ENCODE measurements around the gene FAM98C.

The FAM98C gene

DNA sequence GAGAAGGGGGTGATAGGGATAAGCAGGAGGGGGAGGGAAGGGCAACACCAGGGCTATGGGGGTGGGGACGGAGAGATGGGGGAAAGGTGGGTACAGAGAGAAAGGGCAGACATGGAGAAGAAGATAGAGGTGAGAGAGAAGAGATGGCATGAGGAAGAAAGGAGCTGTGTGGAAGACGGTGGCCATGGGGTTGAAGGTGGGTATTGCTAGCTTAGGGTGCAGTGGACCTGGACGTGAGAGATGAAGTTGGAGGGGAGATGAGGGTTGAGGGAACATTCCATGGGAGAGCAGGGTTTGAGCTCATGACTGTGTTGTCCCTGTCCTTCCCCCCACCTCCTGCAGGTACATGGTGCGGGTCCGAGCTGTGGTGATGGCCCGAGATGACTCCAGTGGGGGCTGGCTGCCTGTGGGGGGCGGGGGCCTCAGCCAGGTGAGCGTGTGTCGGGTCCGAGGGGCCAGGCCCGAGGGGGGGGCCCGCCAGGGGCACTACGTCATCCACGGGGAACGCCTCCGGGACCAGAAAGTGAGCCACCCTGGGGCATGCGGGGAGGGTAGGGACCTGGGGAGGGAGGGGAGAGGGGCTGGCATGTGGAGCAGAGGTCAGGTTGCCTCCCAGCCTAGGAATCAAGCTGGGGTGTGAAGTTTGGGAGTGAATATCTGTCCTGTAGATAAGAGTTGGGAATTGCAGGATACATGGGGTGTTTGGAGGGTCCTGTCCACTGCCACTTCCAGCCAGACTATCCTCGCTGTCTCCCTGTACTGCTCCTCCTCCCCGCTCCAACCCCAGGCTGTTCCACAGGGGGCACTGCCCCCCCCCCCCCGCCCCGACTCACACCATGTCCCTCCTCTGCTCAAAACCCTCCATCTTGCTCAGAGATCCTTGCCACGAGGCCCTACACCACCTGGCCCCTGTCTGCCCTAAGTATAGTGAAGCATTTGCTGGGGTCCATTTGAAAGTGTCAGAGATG is 12.7 kb upstream of the FAM98C start:
- DNase-seq (ENCODE audit: low read depth) = no peak
- TF ChIP-seq POLR2A (IDR thresholded peaks at IDR 0.05; ENCODE audit: extremely low read depth, insufficient read length) (no peak), CTCF (IDR thresholded peaks at IDR 0.05; ENCODE audit: low read depth, low read length) (no peak), MYC (IDR thresholded peaks at IDR 0.05; ENCODE audit: low read depth, low read length) (no peak)
- TF ChIP-seq, protein P1, sequence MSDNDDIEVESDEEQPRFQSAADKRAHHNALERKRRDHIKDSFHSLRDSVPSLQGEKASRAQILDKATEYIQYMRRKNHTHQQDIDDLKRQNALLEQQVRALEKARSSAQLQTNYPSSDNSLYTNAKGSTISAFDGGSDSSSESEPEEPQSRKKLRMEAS (IDR thresholded peaks at IDR 0.05; ENCODE audit: low read depth, low read length) = no peak
- H3K4me3 ChIP-seq (ENCODE audit: low read depth, low read length) = no peak overlapping the region

DNA sequence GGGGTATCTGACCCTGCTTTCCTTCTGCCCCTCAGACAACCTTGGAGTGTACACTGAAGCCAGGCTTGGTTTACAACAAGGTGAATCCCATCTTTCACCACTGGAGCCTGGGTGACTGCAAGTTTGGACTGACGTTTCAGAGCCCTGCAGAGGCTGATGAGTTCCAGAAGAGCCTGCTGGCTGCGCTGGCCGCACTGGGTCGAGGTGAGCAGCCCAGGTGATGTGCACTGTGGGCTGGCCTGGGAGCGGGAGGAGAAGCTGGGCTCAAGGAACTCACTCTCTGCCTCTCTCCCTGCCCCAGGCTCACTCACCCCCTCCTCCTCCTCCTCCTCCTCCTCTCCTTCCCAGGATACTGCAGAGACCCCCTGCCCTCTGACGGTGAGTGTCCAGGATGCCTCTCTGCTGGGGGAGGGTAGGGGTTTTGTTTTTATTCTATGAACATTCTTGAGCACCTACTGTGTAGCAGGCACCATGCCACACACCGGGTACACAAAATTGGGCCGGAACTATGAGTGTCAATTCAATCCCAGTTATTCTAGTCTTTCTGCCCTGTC is 10.9 kb upstream of the FAM98C start:
- no peak for DNase-seq (ENCODE audit: low read depth)
- no peak overlapping the region for H3K4me3 ChIP-seq (ENCODE audit: low read depth, low read length)
- TF ChIP-seq POLR2A (IDR thresholded peaks at IDR 0.05; ENCODE audit: extremely low read depth, insufficient read length) (no peak), MYC (IDR thresholded peaks at IDR 0.05; ENCODE audit: low read depth, low read length) (no peak), CTCF (IDR thresholded peaks at IDR 0.05; ENCODE audit: low read depth, low read length) (no peak)
- TF ChIP-seq, protein P1 (IDR thresholded peaks at IDR 0.05; ENCODE audit: low read depth, low read length) = no peak

GRCh38 chr19:38392707-38393308 is 10.1 kb upstream of the FAM98C start:
- no peak for DNase-seq (ENCODE audit: low read depth)
- H3K4me3 ChIP-seq (ENCODE audit: low read depth, low read length) = no peak overlapping the region
- TF ChIP-seq POLR2A (IDR thresholded peaks at IDR 0.05; ENCODE audit: extremely low read depth, insufficient read length) (no peak), CTCF (IDR thresholded peaks at IDR 0.05; ENCODE audit: low read depth, low read length) (no peak), MYC (IDR thresholded peaks at IDR 0.05; ENCODE audit: low read depth, low read length) (no peak)
- TF ChIP-seq, protein P1 (IDR thresholded peaks at IDR 0.05; ENCODE audit: low read depth, low read length) = no peak

DNA sequence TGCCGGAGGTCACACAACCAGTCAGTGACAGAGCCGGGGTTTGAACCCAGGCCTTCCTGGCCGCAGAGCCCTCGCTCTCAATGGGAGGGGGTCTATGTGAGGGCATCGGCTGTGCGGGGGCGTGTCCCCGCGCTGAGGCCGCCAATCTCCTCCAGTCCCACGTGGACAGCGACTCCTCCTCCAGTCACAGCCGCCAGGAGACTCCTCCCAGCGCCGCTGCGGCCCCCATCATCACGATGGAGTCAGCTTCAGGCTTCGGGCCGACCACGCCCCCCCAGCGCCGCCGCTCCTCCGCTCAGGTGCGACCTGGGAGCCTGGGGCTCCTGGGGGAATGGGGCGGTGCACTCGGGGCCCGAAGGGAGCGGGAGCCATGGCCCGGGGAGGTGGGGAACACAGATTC is 8.4 kb upstream of the FAM98C start:
- TF ChIP-seq POLR2A (IDR thresholded peaks at IDR 0.05; ENCODE audit: extremely low read depth, insufficient read length) (no peak), CTCF (IDR thresholded peaks at IDR 0.05; ENCODE audit: low read depth, low read length) (no peak), MYC (IDR thresholded peaks at IDR 0.05; ENCODE audit: low read depth, low read length) (no peak)
- TF ChIP-seq, protein P1 (IDR thresholded peaks at IDR 0.05; ENCODE audit: low read depth, low read length) = no peak
- H3K4me3 ChIP-seq (ENCODE audit: low read depth, low read length) = no peak overlapping the region
- no peak for DNase-seq (ENCODE audit: low read depth)

- no peak for TF ChIP-seq MYC (IDR thresholded peaks at IDR 0.05; ENCODE audit: low read depth, low read length)
- TF ChIP-seq, protein P1 (IDR thresholded peaks at IDR 0.05; ENCODE audit: low read depth, low read length) = no peak
- no peak for DNase-seq (ENCODE audit: low read depth)
- no peak overlapping the region for H3K4me3 ChIP-seq (ENCODE audit: low read depth, low read length)
These were observed 7.3 kb upstream of the FAM98C start for GRCh38 chr19:38395381-38396114.
